HG02943 (cell line): ENCODE data around the gene MICALL2.

Experiments
- ATAC-seq: cut with Tn5 transposase; IDR thresholded peaks from one replicate; pipeline ENCODE4 v1.9.1; 2021; ENCODE audit warnings: mild to moderate bottlenecking, low read depth, moderate library complexity; ENCODE audit not compliant: unreplicated experiment

The MICALL2 gene

GRCh38 chr7:1402110-1402790 lies 57.0 kb downstream of the MICALL2 start:
- no peak for ATAC-seq

- no peak for ATAC-seq
These were observed 58.3 kb downstream of the MICALL2 start for GRCh38 chr7:1401011-1401410.

- no peak for ATAC-seq
These were observed 58.9 kb downstream of the MICALL2 start for GRCh38 chr7:1400371-1400770.

GRCh38 chr7:1397491-1398327 lies 61.6 kb downstream of the MICALL2 start:
- no peak for ATAC-seq

GRCh38 chr7:1396195-1396594 lies 63.1 kb downstream of the MICALL2 start:
- ATAC-seq, result no peak

- ATAC-seq, result no peak
These were observed 63.8 kb downstream of the MICALL2 start for GRCh38 chr7:1395211-1396070.

- no peak for ATAC-seq
These were observed 64.9 kb downstream of the MICALL2 start for GRCh38 chr7:1394371-1394770.

GRCh38 chr7:1393421-1393820 lies 65.8 kb downstream of the MICALL2 start:
- ATAC-seq, result no peak

GRCh38 chr7:1392556-1392955 lies 66.7 kb downstream of the MICALL2 start:
- no peak for ATAC-seq

- ATAC-seq, result no peak
These were observed 67.8 kb downstream of the MICALL2 start for GRCh38 chr7:1391449-1391848.

GRCh38 chr7:1388703-1389335 lies 70.5 kb downstream of the MICALL2 start:
- no peak for ATAC-seq

GRCh38 chr7:1388021-1388702 lies 71.1 kb downstream of the MICALL2 start:
- no peak for ATAC-seq

- ATAC-seq, result no peak
These were observed 72.0 kb downstream of the MICALL2 start for GRCh38 chr7:1387261-1387660.

GRCh38 chr7:1386623-1387220 lies 72.5 kb downstream of the MICALL2 start:
- ATAC-seq, result no peak

- no peak for ATAC-seq
These were observed 73.3 kb downstream of the MICALL2 start for GRCh38 chr7:1385809-1386622.

GRCh38 chr7:1385086-1385808 lies 74.0 kb downstream of the MICALL2 start:
- no peak for ATAC-seq
